Nephron progenitor cell (in vitro differentiated cells): Measurements from ENCODE around the gene BCL11B.

Experiments used
- DNase-seq: peaks from one replicate; pipeline ENCODE4 v3.0.0; 2021
- H3K27ac Mint-ChIP-seq: 2 replicates; pipeline ENCODE4 v1.8.0; 2021; ENCODE audit warnings: mild to moderate bottlenecking, moderate library complexity, mixed read lengths
- H3K27me3 Mint-ChIP-seq: 2 replicates; pipeline ENCODE4 v1.8.0; 2021; ENCODE audit warnings: mild to moderate bottlenecking, low read depth, mixed read lengths; ENCODE audit not compliant: poor library complexity
- H3K36me3 Mint-ChIP-seq: 2 replicates; pipeline ENCODE4 v1.8.0; 2021; ENCODE audit warnings: low read depth, mixed read lengths
- H3K4me1 Mint-ChIP-seq: 2 replicates; pipeline ENCODE4 v1.8.0; 2021; ENCODE audit warnings: mixed read lengths
- H3K4me3 Mint-ChIP-seq: 2 replicates; pipeline ENCODE4 v1.8.0; 2021; ENCODE audit warnings: mild to moderate bottlenecking, moderate library complexity, mixed read lengths
- H3K9me3 Mint-ChIP-seq: 2 replicates; pipeline ENCODE4 v1.8.0; 2021; ENCODE audit warnings: mild to moderate bottlenecking, moderate library complexity, mixed read lengths
- CTCF ChIP-seq: fragments of 200-600 bp; sonication (generic); IDR thresholded peaks from 2 replicates; pipeline ENCODE4 v1.5.0; 2021; ENCODE audit warnings: antibody characterized with exemption

The BCL11B gene

GRCh38 chr14:99318091-99318958, 46.3 kb upstream of the BCL11B start:
- Mint-ChIP-seq H3K27ac (no peak overlapping the region), H3K4me3 (peak overlapping the region; percentile 38), H3K27me3 (peaks cover 2% of the 10 kb centered on the region), H3K36me3 (no peaks in the 10 kb centered on the region), H3K9me3 (no peaks in the 10 kb centered on the region), H3K4me1 (peaks cover 79% of the 10 kb centered on the region)
- no peak for TF ChIP-seq CTCF
- peak; percentile 54 for DNase-seq

GRCh38 chr14:99317231-99318090, 45.5 kb upstream of the BCL11B start:
- H3K4me1 Mint-ChIP-seq, result peaks cover 75% of the 10 kb centered on the region
- H3K27ac Mint-ChIP-seq, result no peak overlapping the region
- DNase-seq, result no peak
- H3K36me3 Mint-ChIP-seq, result no peaks in the 10 kb centered on the region
- H3K9me3 Mint-ChIP-seq, result no peaks in the 10 kb centered on the region
- no peak overlapping the region for H3K4me3 Mint-ChIP-seq
- no peak for TF ChIP-seq CTCF
- peaks cover 2% of the 10 kb centered on the region for H3K27me3 Mint-ChIP-seq

- no peak for DNase-seq
- Mint-ChIP-seq H3K9me3 (peaks cover 8% of the 10 kb centered on the region), H3K4me3 (no peak overlapping the region), H3K27me3 (peaks cover 1% of the 10 kb centered on the region), H3K4me1 (peaks cover 66% of the 10 kb centered on the region), H3K36me3 (no peaks in the 10 kb centered on the region), H3K27ac (no peak overlapping the region)
- no peak for TF ChIP-seq CTCF
Observed at GRCh38 chr14:99316281-99317163, 44.5 kb upstream of the BCL11B start.

GRCh38 chr14:99315197-99315596, 43.2 kb upstream of the BCL11B start:
- H3K4me3 Mint-ChIP-seq, result no peak overlapping the region
- H3K27ac Mint-ChIP-seq, result no peak overlapping the region
- DNase-seq, result no peak
- H3K27me3 Mint-ChIP-seq, result peaks cover 8% of the 10 kb centered on the region
- no peak for TF ChIP-seq CTCF
- no peaks in the 10 kb centered on the region for H3K36me3 Mint-ChIP-seq
- H3K9me3 Mint-ChIP-seq, result peaks cover 20% of the 10 kb centered on the region
- H3K4me1 Mint-ChIP-seq, result peaks cover 59% of the 10 kb centered on the region

- no peak for DNase-seq
- H3K27ac Mint-ChIP-seq, result no peak overlapping the region
- no peaks in the 10 kb centered on the region for H3K36me3 Mint-ChIP-seq
- no peak for TF ChIP-seq CTCF
- peaks cover 55% of the 10 kb centered on the region for H3K4me1 Mint-ChIP-seq
- H3K4me3 Mint-ChIP-seq, result no peak overlapping the region
- H3K9me3 Mint-ChIP-seq, result peaks cover 24% of the 10 kb centered on the region
- H3K27me3 Mint-ChIP-seq, result peaks cover 8% of the 10 kb centered on the region
Observed at GRCh38 chr14:99314623-99315022, 42.6 kb upstream of the BCL11B start.
